ENCODE results near the gene ABHD17A.

The ABHD17A gene

DNA sequence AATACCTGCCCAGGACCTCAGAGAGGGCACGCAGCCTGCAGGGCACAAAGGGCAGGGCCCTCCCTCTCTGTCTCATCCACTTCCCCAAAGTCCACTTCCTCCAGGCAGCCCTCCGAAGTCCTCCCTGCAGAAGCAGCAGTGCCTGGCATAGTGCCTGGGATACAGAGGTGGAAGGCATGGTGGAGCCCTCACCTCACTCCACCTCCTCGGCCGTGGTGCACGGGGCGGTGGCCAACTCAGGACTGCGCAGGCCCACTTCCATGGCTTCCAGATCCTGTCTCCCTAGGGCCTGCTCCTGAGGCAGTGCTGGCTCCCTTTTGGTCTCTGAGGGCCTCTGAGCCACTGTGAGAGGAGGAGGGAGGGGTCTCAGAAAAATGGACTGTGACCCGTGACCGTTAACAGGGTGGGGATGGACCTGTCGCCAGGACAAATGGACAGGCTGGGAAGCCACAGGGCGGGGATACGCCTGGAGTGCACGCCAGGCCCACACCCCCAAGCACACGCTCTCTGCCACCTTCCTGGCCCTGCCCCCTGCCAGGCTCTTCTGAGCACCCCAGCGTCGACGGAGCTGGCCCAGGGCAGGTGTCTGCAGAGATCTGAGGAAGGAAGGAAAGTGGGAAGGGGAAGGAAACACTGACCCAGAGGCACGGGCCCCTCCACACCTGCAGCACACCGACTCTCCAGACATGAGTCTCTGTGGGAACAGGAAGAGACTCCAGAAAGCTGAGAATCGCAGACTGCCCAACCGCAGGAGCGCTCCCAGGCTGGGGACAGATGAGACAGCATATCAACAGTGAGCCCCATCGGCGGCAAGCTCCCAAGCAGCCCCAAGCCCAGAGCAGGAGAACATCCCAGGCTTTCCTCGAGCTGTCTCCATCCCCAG is 45.4 kb downstream of the ABHD17A start:
- no peak for DNase-seq (ENCODE audit: low read depth, low spot score)

DNA sequence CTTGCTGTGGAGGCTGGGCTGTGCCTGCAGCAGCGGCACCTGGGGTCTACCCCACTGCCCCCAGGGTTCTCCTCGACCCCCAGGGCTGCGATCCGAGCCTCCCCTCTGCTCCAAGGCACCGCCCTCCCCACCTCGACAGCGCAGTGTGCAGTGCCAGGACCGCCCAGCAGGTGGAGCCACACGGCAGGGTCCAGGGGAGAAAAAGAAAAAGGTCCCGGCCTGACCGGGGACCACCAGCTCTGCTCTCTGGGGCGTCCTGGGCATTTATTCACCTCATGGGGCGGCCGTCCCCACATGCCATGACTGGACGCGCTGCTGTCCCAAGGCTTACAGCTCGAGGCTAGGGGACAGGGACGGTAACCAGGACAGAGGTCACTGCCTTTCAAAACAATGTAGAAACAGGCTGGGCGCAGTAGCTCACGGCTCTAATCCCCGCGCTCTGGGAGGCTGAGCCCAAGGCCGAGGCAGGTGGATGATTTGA is 47.6 kb downstream of the ABHD17A start:
- no peak for DNase-seq (ENCODE audit: low read depth, low spot score)

DNA sequence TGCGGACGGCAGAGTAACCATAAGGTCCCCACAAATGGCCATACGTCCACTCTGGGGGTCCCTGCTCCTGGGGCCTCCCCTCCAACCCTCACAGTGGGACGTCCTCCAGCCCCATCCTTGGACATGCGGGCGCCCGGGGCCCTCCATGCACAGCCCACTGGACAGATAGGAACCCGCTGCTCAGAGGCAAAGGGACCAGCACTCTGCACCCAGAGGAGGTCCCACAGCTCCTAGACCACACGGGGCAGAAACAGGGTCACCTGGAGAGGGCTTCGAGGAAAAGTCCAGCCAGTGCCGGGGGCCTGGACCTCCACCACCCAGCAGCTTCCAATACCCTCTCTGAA is 48.1 kb downstream of the ABHD17A start:
- DNase-seq (ENCODE audit: low read depth, low spot score) = no peak

DNA sequence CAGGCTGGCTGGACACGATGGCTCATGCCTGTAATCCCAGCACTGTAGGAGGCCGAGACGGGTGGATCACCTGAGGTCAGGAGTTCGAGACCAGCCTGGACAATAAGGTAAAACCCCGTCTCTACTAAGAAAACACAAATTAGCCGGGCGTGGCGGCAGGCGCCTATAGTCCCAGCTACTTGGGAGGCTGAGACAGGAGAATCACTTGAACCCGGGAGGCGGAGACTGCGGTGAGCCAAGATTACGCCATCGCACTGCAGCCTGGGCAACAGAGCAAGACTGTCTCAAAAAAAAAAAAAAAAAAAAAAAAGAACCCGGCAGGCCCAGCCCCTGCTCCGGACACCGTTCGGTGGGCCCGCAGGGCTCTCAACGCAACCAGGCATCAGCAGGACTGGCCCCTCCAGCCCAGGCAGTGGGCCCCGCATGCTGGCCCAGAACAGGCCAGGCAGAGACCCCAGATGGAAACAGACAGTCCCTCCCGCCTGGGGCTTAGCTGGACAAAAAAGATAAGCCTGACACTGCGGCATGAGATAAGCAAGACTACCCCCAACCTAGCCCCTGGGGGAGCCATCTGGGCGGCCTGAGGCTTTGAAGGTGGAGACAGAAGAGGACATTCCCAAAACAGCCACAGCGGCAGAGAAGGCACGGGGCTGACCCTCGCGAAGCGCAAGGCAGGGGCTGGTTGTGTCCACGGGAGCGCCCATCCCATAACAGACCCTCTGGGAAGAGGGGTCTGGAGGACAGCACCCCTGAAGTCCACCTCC is 48.7 kb downstream of the ABHD17A start:
- no peak for DNase-seq (ENCODE audit: low read depth, low spot score)

DNA sequence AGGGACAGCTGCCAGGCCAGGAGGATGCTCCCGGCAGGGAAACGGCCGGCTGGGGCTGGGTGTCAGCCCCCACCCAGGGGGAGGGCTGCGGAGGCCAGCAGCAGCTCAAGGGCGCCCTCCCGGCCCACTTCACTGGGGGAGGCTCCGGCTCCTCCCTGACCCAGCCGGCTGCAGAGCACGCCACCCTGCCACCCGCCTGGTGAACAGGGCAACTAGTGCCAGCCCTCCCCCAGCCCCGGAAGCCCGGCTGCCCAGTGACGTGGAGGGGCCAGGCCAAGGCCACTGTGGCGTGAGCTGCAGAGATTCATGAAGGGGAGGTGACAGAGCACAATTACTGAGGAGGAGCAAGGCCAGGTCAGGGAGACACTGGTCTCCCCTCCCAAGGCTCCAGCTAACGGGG is 51.8 kb downstream of the ABHD17A start:
- DNase-seq (ENCODE audit: low read depth, low spot score) = no peak

DNA sequence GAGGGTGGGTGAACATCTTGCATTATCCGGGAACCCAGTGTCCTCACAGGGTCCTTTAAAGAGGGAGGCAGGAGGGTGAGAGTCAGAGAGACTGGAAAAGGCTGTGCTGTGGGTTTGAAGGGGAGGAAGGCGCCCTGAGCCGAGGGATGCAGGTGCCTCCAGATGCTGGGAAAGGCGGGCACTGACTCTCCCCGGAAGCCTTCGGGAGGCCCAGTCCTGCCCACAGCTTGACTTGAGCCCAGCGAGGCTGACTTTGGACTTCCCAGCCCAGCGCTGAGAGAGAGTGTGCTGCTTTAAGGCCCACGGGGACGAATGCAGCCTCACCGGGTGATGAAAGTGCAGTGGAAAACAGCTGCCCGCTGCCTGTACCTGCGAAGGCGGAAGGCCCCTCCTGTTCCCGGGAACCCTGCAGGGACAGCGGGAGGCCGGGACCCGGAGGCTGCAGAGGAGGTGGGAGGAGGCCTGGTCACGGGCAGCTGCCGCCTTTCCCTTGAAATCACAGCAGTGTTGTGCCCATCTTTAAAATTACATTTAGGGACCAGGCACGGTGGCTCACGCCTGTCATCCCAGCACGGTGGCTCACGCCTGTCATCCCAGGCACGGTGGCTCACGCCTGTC is 53.1 kb downstream of the ABHD17A start:
- no peak for DNase-seq (ENCODE audit: low read depth, low spot score)

DNA sequence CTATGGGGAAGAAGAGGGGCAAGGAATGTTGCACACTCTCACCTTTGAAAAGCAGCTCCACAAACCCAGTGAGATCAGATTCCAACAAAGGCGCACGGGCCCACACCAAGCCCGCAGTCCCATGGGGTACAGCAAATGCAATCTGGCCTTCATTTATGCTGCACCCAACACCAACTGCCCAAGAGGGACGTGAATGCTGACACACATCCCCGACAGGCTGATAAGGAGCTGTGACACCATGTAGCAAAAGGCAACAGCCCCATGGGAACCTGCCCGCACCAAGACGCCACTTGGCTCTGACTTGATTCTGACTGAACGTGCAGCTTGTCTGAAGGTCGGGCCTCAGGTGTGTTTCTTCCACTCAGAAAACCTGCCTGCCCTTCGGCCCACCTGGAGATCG is 54.3 kb downstream of the ABHD17A start:
- DNase-seq (ENCODE audit: low read depth, low spot score) = no peak

DNA sequence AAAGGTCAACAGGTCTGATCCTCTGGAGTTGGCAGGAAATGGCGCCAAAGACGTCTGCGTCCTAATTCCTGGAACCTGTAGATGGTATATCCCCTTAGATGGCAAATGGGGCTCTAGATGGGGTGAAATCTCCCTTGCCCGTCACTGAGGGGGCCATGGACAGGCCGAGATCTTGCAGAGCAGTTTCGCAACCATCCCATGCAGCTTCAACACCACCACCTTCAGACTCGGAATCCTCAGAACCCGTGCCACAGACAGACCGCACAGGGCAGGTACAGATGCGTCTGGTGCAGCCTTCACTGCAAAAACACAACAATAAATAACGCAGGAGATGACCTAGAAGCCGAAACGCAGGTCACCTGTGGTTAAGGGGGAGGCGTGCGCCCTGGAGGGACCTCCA is 54.7 kb downstream of the ABHD17A start:
- no peak for DNase-seq (ENCODE audit: low read depth, low spot score)

DNA sequence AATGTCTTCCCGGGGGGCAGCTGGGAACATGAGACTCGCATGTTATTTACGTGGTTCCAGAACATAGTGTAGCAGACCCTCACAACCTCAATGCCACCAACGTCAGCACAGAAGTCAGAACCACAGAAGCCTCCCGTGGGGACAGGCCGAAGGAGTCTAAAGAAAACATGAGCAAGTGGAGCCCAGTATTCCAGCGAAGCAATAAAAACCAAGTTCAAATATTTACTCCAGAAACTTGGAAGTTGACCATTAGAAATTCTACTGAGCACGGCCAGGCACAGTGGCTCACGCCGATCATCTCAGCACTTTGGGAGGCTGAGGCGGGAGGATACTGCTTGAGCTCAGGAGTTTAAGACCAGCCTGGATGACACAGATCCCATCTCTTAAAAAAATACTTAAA is 55.3 kb downstream of the ABHD17A start:
- no peak for DNase-seq (ENCODE audit: low read depth, low spot score)

DNA sequence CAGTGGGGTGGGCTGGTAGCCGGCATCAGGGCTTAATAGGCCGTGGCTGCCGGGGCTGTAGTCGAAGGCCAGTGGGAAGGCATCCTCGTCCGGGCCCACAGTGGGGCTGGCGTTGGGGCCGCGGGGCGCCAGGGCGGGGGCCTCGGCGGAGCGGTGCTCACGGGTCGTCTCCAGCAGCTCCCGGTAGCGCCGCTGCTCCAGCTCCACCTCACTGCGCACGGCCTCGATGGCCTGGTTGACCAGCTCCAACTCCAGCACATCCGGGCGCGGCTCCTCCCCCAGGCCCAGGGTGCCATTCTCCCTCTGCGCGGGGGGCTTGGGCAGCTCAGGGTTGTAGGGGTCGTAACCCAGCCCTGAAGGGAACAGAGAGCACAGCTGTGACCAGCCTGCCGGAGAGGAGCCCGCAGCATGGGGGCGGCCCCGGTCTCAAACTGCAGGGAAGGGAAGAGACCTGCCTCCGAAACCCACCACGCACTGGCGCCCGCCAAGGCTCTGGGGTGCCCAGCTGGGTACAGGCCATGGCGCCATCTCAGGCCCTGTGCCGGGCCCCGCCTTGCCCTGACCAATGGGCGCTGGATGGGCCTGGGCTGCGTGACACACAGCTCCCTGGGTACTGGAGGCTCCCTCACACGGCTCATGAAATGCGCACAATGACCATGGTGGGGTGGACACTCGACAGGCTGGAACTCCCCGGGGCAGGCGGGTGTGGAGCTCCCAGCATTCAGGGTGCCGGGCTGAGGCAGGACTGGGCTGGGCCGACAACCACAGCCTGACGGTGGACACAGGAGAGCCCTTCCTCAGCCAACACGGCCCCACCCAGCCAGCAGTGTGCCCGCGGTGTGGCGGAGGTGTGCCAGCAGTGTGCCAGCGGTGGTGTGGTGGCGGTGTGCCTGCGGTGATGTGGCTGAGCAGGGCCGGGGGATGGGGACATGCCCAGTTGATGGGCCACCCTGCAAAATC is 56.7 kb downstream of the ABHD17A start:
- DNase-seq (ENCODE audit: low read depth, low spot score) = no peak

DNA sequence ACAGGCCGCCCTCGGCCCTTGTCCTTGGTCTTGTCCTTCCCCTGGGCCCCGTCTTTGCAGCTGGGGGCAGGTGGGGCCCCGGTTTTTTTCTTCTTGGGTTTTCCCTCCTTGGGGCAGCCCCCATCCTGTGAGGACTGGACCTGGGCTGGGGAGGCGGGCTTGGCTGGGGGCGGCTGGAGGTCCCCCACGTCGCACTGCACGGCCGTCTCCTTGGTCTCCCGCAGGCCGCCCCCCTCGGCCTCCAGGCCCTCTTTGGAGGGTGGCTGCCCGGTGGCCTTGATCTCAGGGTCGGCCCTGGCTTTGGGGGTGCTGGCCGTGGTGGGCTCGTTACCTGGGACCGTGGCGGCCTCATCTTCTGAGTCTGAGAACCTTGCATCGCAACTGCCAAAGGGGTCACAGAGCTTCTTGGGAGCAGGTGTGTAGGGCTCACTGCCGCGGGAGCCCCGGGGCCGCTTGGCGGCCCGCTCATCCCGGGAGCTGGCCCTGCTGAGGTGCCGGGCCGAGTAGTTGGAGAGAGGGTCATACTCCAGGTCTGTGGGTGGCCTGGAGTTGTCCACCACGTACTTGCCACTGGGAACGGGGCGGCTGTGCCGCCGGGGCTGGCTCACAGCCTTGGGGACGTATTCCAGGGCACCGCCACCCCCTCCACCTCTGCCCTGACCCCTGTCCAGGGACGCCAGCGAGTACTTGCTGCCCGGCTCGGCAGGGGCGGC is 57.6 kb downstream of the ABHD17A start:
- DNase-seq (ENCODE audit: low read depth, low spot score) = no peak
